Raji (cell line): ENCODE measurements around the gene MCM9.
A peak's percentile ranks its signal among the peaks of the same experiment; 100 is the strongest.

Experiments
- POLR2A ChIP-seq: IDR thresholded peaks from 2 replicates; pipeline ENCODE4 v1.6.1; 2011; ENCODE audit warnings: low read depth, low read length, control low read depth; ENCODE audit not compliant: insufficient read depth

MCM9 gene

GRCh38 chr6:118908441-118908840 lies 26.5 kb downstream of the MCM9 start:
- TF ChIP-seq POLR2A: no peak

- TF ChIP-seq POLR2A: no peak
These were observed 29.1 kb downstream of the MCM9 start for GRCh38 chr6:118905851-118906250.

- no peak for TF ChIP-seq POLR2A
These were observed 29.9 kb downstream of the MCM9 start for GRCh38 chr6:118905084-118905483.

- TF ChIP-seq POLR2A: no peak
These were observed 31.3 kb downstream of the MCM9 start for GRCh38 chr6:118903691-118904090.

GRCh38 chr6:118903138-118903537 lies 31.8 kb downstream of the MCM9 start:
- no peak for TF ChIP-seq POLR2A

- no peak for TF ChIP-seq POLR2A
These were observed 32.2 kb downstream of the MCM9 start for GRCh38 chr6:118902726-118903125.

- no peak for TF ChIP-seq POLR2A
These were observed 35.0 kb downstream of the MCM9 start for GRCh38 chr6:118899948-118900347.

GRCh38 chr6:118897386-118897785 lies 37.6 kb downstream of the MCM9 start:
- no peak for TF ChIP-seq POLR2A

- no peak for TF ChIP-seq POLR2A
These were observed 38.4 kb downstream of the MCM9 start for GRCh38 chr6:118896339-118897136.

- no peak for TF ChIP-seq POLR2A
These were observed 39.1 kb downstream of the MCM9 start for GRCh38 chr6:118895859-118896258.

GRCh38 chr6:118895261-118895560 lies 39.7 kb downstream of the MCM9 start:
- TF ChIP-seq POLR2A: no peak

- TF ChIP-seq POLR2A: peak; percentile 69
These were observed 40.3 kb downstream of the MCM9 start for GRCh38 chr6:118894425-118895260.

- peak; percentile 95 for TF ChIP-seq POLR2A
These were observed 41.0 kb downstream of the MCM9 start, which contains the start of gene ASF1A for GRCh38 chr6:118893807-118894424. ASF1A (plus strand) TSS chr6:118894152; CDS start chr6:118894414, 262 bp downstream.

- TF ChIP-seq POLR2A: no peak
These were observed 41.7 kb downstream of the MCM9 start for GRCh38 chr6:118893064-118893806.
